AML-193 (cell line): ENCODE measurements around the gene BICC1.

Experiments
- DNase-seq, 2 experiments: peaks; one replicate each; lab custom pipeline; 2025; lab: John Stamatoyannopoulos, UW

The BICC1 gene

GRCh38 chr10:58512491-58513187 is at the start of gene BICC1:
Gene BICC1 (plus strand): TSS chr10:58512872. CDS start chr10:58513144, 272 bp downstream.
- DNase-seq: no peak

GRCh38 chr10:58464956-58465355 is 47.7 kb upstream of the BICC1 start:
- DNase-seq: no peak

GRCh38 chr10:58465629-58466028 is 47.0 kb upstream of the BICC1 start:
- no peak for DNase-seq

- DNase-seq: no peak
Measured at GRCh38 chr10:58467931-58468635, 44.6 kb upstream of the BICC1 start.

- DNase-seq: no peak
Measured at GRCh38 chr10:58473976-58474375, 38.7 kb upstream of the BICC1 start.

GRCh38 chr10:58475322-58476277 is 37.1 kb upstream of the BICC1 start:
- DNase-seq: no peak

GRCh38 chr10:58477122-58477521 is 35.5 kb upstream of the BICC1 start:
- no peak for DNase-seq

- DNase-seq: no peak
Measured at GRCh38 chr10:58477902-58478301, 34.8 kb upstream of the BICC1 start.

GRCh38 chr10:58479045-58479444 is 33.6 kb upstream of the BICC1 start:
- no peak for DNase-seq

- no peak for DNase-seq
Measured at GRCh38 chr10:58480321-58480720, 32.4 kb upstream of the BICC1 start.

GRCh38 chr10:58481569-58482109 is 31.0 kb upstream of the BICC1 start:
- DNase-seq: no peak

GRCh38 chr10:58486821-58487220 is 25.9 kb upstream of the BICC1 start:
- DNase-seq: no peak

- no peak for DNase-seq
Measured at GRCh38 chr10:58488921-58489320, 23.8 kb upstream of the BICC1 start.

- no peak for DNase-seq
Measured at GRCh38 chr10:58502956-58503355, 9.7 kb upstream of the BICC1 start.

GRCh38 chr10:58508316-58508715 is 4.4 kb upstream of the BICC1 start:
- DNase-seq: no peak

- DNase-seq: no peak
Measured at GRCh38 chr10:58511765-58512490, 744 bp upstream of the BICC1 start.

- no peak for DNase-seq
Measured at GRCh38 chr10:58513188-58514110, 777 bp downstream of the BICC1 start.

- DNase-seq: no peak
Measured at GRCh38 chr10:58514111-58514770, 1.6 kb downstream of the BICC1 start.

- no peak for DNase-seq
Measured at GRCh38 chr10:58515291-58515941, 2.7 kb downstream of the BICC1 start.
